Keratinocyte (primary cell): ENCODE results near the gene ZMYND12. TPM values are rescaled to one million over a fixed set of nuclear protein-coding genes. Genes with fewer than 3 reads are reported as not detected.

Experiments
- DNase-seq: peaks from one replicate; pipeline ENCODE4 v3.0.0-alpha.2; 2011; ENCODE audit warnings: low read depth, missing footprints, low spot score
- FAIRE-seq: peaks from 2 replicates; lab custom pipeline; 2011; peaks lifted over from hg19 to GRCh38; lab: Jason Lieb, UNC
- H2AFZ ChIP-seq: 2 replicates; pipeline ENCODE4 v1.6.0; 2012; ENCODE audit warnings: low read length, control low read depth, inconsistent platforms; ENCODE audit not compliant: control insufficient read depth
- H3K27ac ChIP-seq: 2 replicates; pipeline ENCODE4 v1.5.1; 2011; ENCODE audit warnings: low read length; ENCODE audit not compliant: control insufficient read depth, insufficient read depth
- H3K27me3 ChIP-seq: 3 replicates; pipeline ENCODE4 v1.6.0; 2011; ENCODE audit warnings: low read length; ENCODE audit not compliant: control insufficient read depth, insufficient read depth; ENCODE audit errors: extremely low read depth
- H3K36me3 ChIP-seq, 2 experiments: 2 replicates in 1 of 2; 3 replicates in 1 of 2; pipeline ENCODE4 v1.5.1; 2011; ENCODE audit warnings: low read length in 2 of 2, mild to moderate bottlenecking in 1 of 2; ENCODE audit not compliant: control insufficient read depth in 2 of 2, insufficient read depth in 2 of 2; ENCODE audit errors: extremely low read depth in 1 of 2
- H3K4me1 ChIP-seq: 3 replicates; pipeline ENCODE4 v1.5.1; 2011; ENCODE audit warnings: low read length; ENCODE audit not compliant: control insufficient read depth, insufficient read depth; ENCODE audit errors: extremely low read depth
- H3K4me2 ChIP-seq: 3 replicates; pipeline ENCODE4 v1.6.0; 2011; ENCODE audit warnings: low read depth, low read length; ENCODE audit not compliant: control insufficient read depth, insufficient read depth; ENCODE audit errors: extremely low read depth
- H3K4me3 ChIP-seq, 3 experiments: fragments of 200-600 bp in 1 of 3; sonication (generic) in 1 of 3; 2 replicates in 2 of 3; 3 replicates in 1 of 3; pipeline ENCODE4 v1.5.1; 2011 to 2016; ENCODE audit warnings: low read length in 3 of 3, mild to moderate bottlenecking in 3 of 3, control low read depth in 2 of 3, inconsistent platforms in 1 of 3, low read depth in 1 of 3, mixed read lengths in 1 of 3, mixed run types in 1 of 3, moderate library complexity in 1 of 3; ENCODE audit not compliant: control insufficient read depth in 2 of 3, insufficient read depth in 2 of 3; ENCODE audit errors: extremely low read depth in 1 of 3
- H3K79me2 ChIP-seq: 2 replicates; pipeline ENCODE4 v1.6.0; 2012; ENCODE audit warnings: low read length; ENCODE audit not compliant: control insufficient read depth, insufficient read depth
- H3K9ac ChIP-seq: 3 replicates; pipeline ENCODE4 v1.6.0; 2011; ENCODE audit warnings: low read length; ENCODE audit not compliant: control insufficient read depth, insufficient read depth; ENCODE audit errors: extremely low read depth
- H3K9me1 ChIP-seq: 3 replicates; pipeline ENCODE4 v1.6.0; 2011; ENCODE audit warnings: low read length; ENCODE audit not compliant: control insufficient read depth, insufficient read depth; ENCODE audit errors: extremely low read depth
- H3K9me3 ChIP-seq: 2 replicates; pipeline ENCODE4 v1.5.1; 2012; ENCODE audit warnings: low read depth, low read length; ENCODE audit not compliant: control insufficient read depth
- H4K20me1 ChIP-seq: 3 replicates; pipeline ENCODE4 v1.6.0; 2011; ENCODE audit warnings: low read length; ENCODE audit not compliant: control insufficient read depth, insufficient read depth; ENCODE audit errors: extremely low read depth
- CTCF ChIP-seq, 3 experiments: IDR thresholded peaks in 1 of 3; conservative IDR thresholded peaks in 1 of 3; optimal IDR thresholded peaks in 1 of 3; 2 replicates in 2 of 3; 3 replicates in 1 of 3; pipeline versions ENCODE3 to v1.5.1; 2011; ENCODE audit warnings: low read length in 3 of 3, mild to moderate bottlenecking in 3 of 3, moderate library complexity in 2 of 3, control low read depth in 1 of 3, inconsistent platforms in 1 of 3; ENCODE audit not compliant: insufficient read depth in 2 of 3; ENCODE audit errors: extremely low read depth in 1 of 3
- EZH2 ChIP-seq: IDR thresholded peaks from one replicate; pipeline ENCODE4 v1.6.1; 2012; ENCODE audit warnings: inconsistent platforms, mild to moderate bottlenecking, low read length, moderate library complexity
- dilution Hi-C: fragments of 300-500 bp; cut with MboI; formaldehyde crosslinking; loops from one replicate; pipeline ENCODE4 v1.7.0; 2020; ENCODE audit warnings: low sequenced_read_pairs; ENCODE audit not compliant: extremely low pct_ligation_motif_present
- polyA plus RNA-seq, 5 experiments: library from polyadenylated mRNA; depleted of rRNA in 3 of 5; stranded (reverse) in 3 of 5; stranded (forward) in 1 of 5; unstranded in 1 of 5; fragments of >200 nt; gene quantifications; 1 replicate in 1 of 5; 2 replicates in 3 of 5; 3 replicates in 1 of 5; pipeline versions ENCODE4 v1.2.1 to v1.2.3, GENCODE V29; 2011 to 2012; ENCODE audit warnings: missing spikeins in 2 of 5, low read depth in 1 of 5, low replicate concordance in 1 of 5

ZMYND12 gene
- polyA plus RNA-seq, 1 donor (not counting 4 experiments of a cell fraction or from before 2014, with no cell fraction given), result 0.24 TPM

GRCh38 chr1:42482635-42483153 lies 26.9 kb upstream of the ZMYND12 start:
- DNase-seq (no peak), FAIRE-seq (no peak)
- no peak overlapping the region for H3K4me3 ChIP-seq
- no peak overlapping the region for H3K9ac ChIP-seq
- H3K9me3 ChIP-seq, result no peaks in the 10 kb centered on the region
- H3K27ac ChIP-seq, result no peak overlapping the region
- H2AFZ ChIP-seq, result no peak overlapping the region
- peaks cover 4% of the 10 kb centered on the region for H3K4me1 ChIP-seq
- no peaks in the 10 kb centered on the region for H4K20me1 ChIP-seq
- no peaks in the 10 kb centered on the region for H3K9me1 ChIP-seq
- H3K27me3 ChIP-seq, result no peaks in the 10 kb centered on the region
- H3K36me3 ChIP-seq, result no peaks in the 10 kb centered on the region
- dilution Hi-C loops, result no loop called here
- no peaks in the 10 kb centered on the region for H3K79me2 ChIP-seq
- H3K4me2 ChIP-seq, result no peak overlapping the region
- TF ChIP-seq CTCF (optimal IDR thresholded peaks at IDR 0.05 in 1 of 3, IDR thresholded peaks at IDR 0.05 in 1 of 3, conservative IDR thresholded peaks at IDR 0.05 in 1 of 3; ENCODE audit: extremely low read depth in 1 of 3, insufficient read depth in 2 of 3, low read length in 3 of 3) (no peak), EZH2 (no peak)

- Histone ChIP-seq H3K9me1 (no peaks in the 10 kb centered on the region), H3K27ac (no peak overlapping the region), H3K36me3 (no peaks in the 10 kb centered on the region), H3K4me1 (peaks cover 4% of the 10 kb centered on the region), H3K27me3 (no peaks in the 10 kb centered on the region), H4K20me1 (no peaks in the 10 kb centered on the region), H3K9ac (no peak overlapping the region), H3K79me2 (no peaks in the 10 kb centered on the region), H3K9me3 (no peaks in the 10 kb centered on the region), H3K4me3 (no peak overlapping the region), H2AFZ (no peak overlapping the region), H3K4me2 (no peak overlapping the region)
- dilution Hi-C loops, result no loop called here
- TF ChIP-seq CTCF (optimal IDR thresholded peaks at IDR 0.05 in 1 of 3, IDR thresholded peaks at IDR 0.05 in 1 of 3, conservative IDR thresholded peaks at IDR 0.05 in 1 of 3; ENCODE audit: extremely low read depth in 1 of 3, insufficient read depth in 2 of 3, low read length in 3 of 3) (no peak), EZH2 (no peak)
- FAIRE-seq (no peak), DNase-seq (no peak)
Observed at GRCh38 chr1:42480921-42481320, 25.1 kb upstream of the ZMYND12 start.
